ENCODE measurements around the gene INPP4B.

- TF ChIP-seq, protein P1, sequence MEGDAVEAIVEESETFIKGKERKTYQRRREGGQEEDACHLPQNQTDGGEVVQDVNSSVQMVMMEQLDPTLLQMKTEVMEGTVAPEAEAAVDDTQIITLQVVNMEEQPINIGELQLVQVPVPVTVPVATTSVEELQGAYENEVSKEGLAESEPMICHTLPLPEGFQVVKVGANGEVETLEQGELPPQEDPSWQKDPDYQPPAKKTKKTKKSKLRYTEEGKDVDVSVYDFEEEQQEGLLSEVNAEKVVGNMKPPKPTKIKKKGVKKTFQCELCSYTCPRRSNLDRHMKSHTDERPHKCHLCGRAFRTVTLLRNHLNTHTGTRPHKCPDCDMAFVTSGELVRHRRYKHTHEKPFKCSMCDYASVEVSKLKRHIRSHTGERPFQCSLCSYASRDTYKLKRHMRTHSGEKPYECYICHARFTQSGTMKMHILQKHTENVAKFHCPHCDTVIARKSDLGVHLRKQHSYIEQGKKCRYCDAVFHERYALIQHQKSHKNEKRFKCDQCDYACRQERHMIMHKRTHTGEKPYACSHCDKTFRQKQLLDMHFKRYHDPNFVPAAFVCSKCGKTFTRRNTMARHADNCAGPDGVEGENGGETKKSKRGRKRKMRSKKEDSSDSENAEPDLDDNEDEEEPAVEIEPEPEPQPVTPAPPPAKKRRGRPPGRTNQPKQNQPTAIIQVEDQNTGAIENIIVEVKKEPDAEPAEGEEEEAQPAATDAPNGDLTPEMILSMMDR (IDR thresholded peaks at IDR 0.05; ENCODE audit: borderline replicate concordance, extremely low read depth, low read length, poor library complexity, severe bottlenecking), result peak; percentile 27
- TF ChIP-seq EZH2 (IDR thresholded peaks at IDR 0.05; ENCODE audit: borderline replicate concordance, low read depth, low read length, severe bottlenecking), result no peak
Observed at GRCh38 chr4:142443469-142443868, 402.6 kb downstream of the INPP4B start.

Data from DND-41 (cell line).